Measurements from ENCODE around the gene LBX2.
A peak's percentile ranks its signal among the peaks of the same experiment; 100 is the strongest.

Gene LBX2

GRCh38 chr2:74457549-74458131 is 41.8 kb downstream of the LBX2 start:
- Histone ChIP-seq H3K36me3 (ENCODE audit: insufficient read depth, low read length) (peaks cover 21% of the 10 kb centered on the region), H3K4me2 (ENCODE audit: low read length) (peak overlapping the region; percentile 81), H3K9me3 (replicated peaks; ENCODE audit: low read length) (no peaks in the 10 kb centered on the region), H3K4me1 (ENCODE audit: control insufficient read depth, insufficient read depth, low read length) (peaks cover 25% of the 10 kb centered on the region), H3K4me3 (ENCODE audit: low read length) (peak overlapping the region; percentile 67), H3K9ac (ENCODE audit: low read depth, low read length) (peak overlapping the region; percentile 77), H3K27me3 (ENCODE audit: control insufficient read depth, insufficient read depth, low read length) (no peaks in the 10 kb centered on the region)

- Histone ChIP-seq H3K4me2 (ENCODE audit: low read length) (peak overlapping the region; percentile 81), H3K4me1 (ENCODE audit: control insufficient read depth, insufficient read depth, low read length) (peaks cover 25% of the 10 kb centered on the region), H3K27me3 (ENCODE audit: control insufficient read depth, insufficient read depth, low read length) (no peaks in the 10 kb centered on the region), H3K4me3 (ENCODE audit: low read length) (peak overlapping the region; percentile 67), H3K9ac (ENCODE audit: low read depth, low read length) (peak overlapping the region; percentile 68), H3K36me3 (ENCODE audit: insufficient read depth, low read length) (peaks cover 16% of the 10 kb centered on the region), H3K9me3 (replicated peaks; ENCODE audit: low read length) (no peaks in the 10 kb centered on the region)
These were observed 42.3 kb downstream of the LBX2 start for GRCh38 chr2:74457129-74457548.

GRCh38 chr2:74454654-74455511 is 44.5 kb downstream of the LBX2 start, which contains the start of gene INO80B:
Gene INO80B, plus strand, starts transcription at chr2:74455087. Its CDS starts 30 bp downstream, at chr2:74455117.
- peaks cover 5% of the 10 kb centered on the region for H3K36me3 ChIP-seq (ENCODE audit: insufficient read depth, low read length)
- peak within 1 kb of the TSS; percentile 90 for H3K4me3 ChIP-seq (ENCODE audit: low read length)
- H3K9me3 ChIP-seq (replicated peaks; ENCODE audit: low read length) = no peaks in the 10 kb centered on the region
- peaks cover 25% of the 10 kb centered on the region for H3K4me1 ChIP-seq (ENCODE audit: control insufficient read depth, insufficient read depth, low read length)
- H3K27me3 ChIP-seq (ENCODE audit: control insufficient read depth, insufficient read depth, low read length) = no peaks in the 10 kb centered on the region
- H3K9ac ChIP-seq (ENCODE audit: low read depth, low read length) = peak within 1 kb of the TSS; percentile 85
- H3K4me2 ChIP-seq (ENCODE audit: low read length) = peak within 1 kb of the TSS; percentile 96

- Histone ChIP-seq H3K9me3 (replicated peaks; ENCODE audit: low read length) (no peaks in the 10 kb centered on the region), H3K4me3 (ENCODE audit: low read length) (no peak overlapping the region), H3K27me3 (ENCODE audit: control insufficient read depth, insufficient read depth, low read length) (no peaks in the 10 kb centered on the region), H3K9ac (ENCODE audit: low read depth, low read length) (no peak overlapping the region), H3K36me3 (ENCODE audit: insufficient read depth, low read length) (no peaks in the 10 kb centered on the region), H3K4me2 (ENCODE audit: low read length) (no peak overlapping the region), H3K4me1 (ENCODE audit: control insufficient read depth, insufficient read depth, low read length) (peaks cover 9% of the 10 kb centered on the region)
These were observed 48.7 kb downstream of the LBX2 start for GRCh38 chr2:74450570-74451190.

- Histone ChIP-seq H3K9me3 (replicated peaks; ENCODE audit: low read length) (no peaks in the 10 kb centered on the region), H3K27me3 (ENCODE audit: control insufficient read depth, insufficient read depth, low read length) (peaks cover 8% of the 10 kb centered on the region), H3K36me3 (ENCODE audit: insufficient read depth, low read length) (no peaks in the 10 kb centered on the region), H3K4me2 (ENCODE audit: low read length) (no peak overlapping the region), H3K9ac (ENCODE audit: low read depth, low read length) (no peak overlapping the region), H3K4me3 (ENCODE audit: low read length) (no peak overlapping the region), H3K4me1 (ENCODE audit: control insufficient read depth, insufficient read depth, low read length) (peaks cover 9% of the 10 kb centered on the region)
These were observed 50.6 kb downstream of the LBX2 start for GRCh38 chr2:74448771-74449170.
